ENCODE results near the gene RXYLT1. TPM values are rescaled to one million over a fixed set of nuclear protein-coding genes. Genes with fewer than 3 reads are reported as not detected.

The RXYLT1 gene
- total and polyA plus RNA-seq, 4 experiments from 2014 or later = 13.2 to 15.1 (median 14.8) TPM

- CTCF ChIA-PET (ENCODE audit: partially characterized antibody) = interaction anchor here (0.5 to 2.8 kb wide), 4 partner anchors 9 to 293 kb away, joined by 3 to 10 read pairs (median 4); no protein-coding TSS in a partner anchor
Observed at GRCh38 chr12:63814146-63814772, 34.5 kb downstream of the RXYLT1 start.

GRCh38 chr12:63815482-63815852 is 35.8 kb downstream of the RXYLT1 start:
- Mint-ChIP-seq H3K27me3 (peaks cover 3 to 12% of the 10 kb centered on the region in 2 donors), H3K36me3 (no peaks in the 10 kb centered on the region), H3K9me3 (peaks cover 0 to 13% (median 8%) of the 10 kb centered on the region in 8 donors), H3K4me1 (peaks cover 6 to 12% (median 10%) of the 10 kb centered on the region in 4 donors), H3K4me3 (peak overlapping the region in 3 of 8 donors; percentile 3 to 73 (median 53)), H3K27ac (peak overlapping the region in 3 of 7 donors; percentile 15 to 78 (median 51))
- ChIA-PET CTCF (ENCODE audit: partially characterized antibody) (interaction anchor here (0.7 to 2.8 kb wide), 2 partner anchors 14 to 441 kb away, joined by 5 to 10 read pairs; no protein-coding TSS in a partner anchor), POLR2A (ENCODE audit: partially characterized antibody) (no interaction called here)
- intact Hi-C loops (cut with micrococcal nuclease) = no loop called here
- DNase-seq = no peak
- H3K36me3 ChIP-seq (ENCODE audit: insufficient read depth, low read length) = no peaks in the 10 kb centered on the region
- no peak overlapping the region for H3K27ac ChIP-seq (ENCODE audit: low read depth, low read length)
- H3K9me3 ChIP-seq (ENCODE audit: control insufficient read depth in 1 of 2, low read length in 2 of 2) = no peaks in the 10 kb centered on the region
- no peaks in the 10 kb centered on the region for H3K27me3 ChIP-seq (ENCODE audit: insufficient read depth, low read length)
- no peak overlapping the region for H3K4me3 ChIP-seq (ENCODE audit: low read length in 2 of 2)
- H3K4me1 ChIP-seq (ENCODE audit: insufficient read depth, low read length) = peaks cover 21% of the 10 kb centered on the region

More at GRCh38 chr12:63814146-63814772, 34.5 kb downstream of the RXYLT1 start:
- Mint-ChIP-seq H3K4me1 (peaks cover 6 to 12% (median 10%) of the 10 kb centered on the region in 4 donors), H3K27ac (peak overlapping the region; percentile 42 to 92 (median 84)), H3K9me3 (peaks cover 0 to 9% (median 5%) of the 10 kb centered on the region in 8 donors), H3K4me3 (peak overlapping the region; percentile 15 to 76 (median 58)), H3K36me3 (no peaks in the 10 kb centered on the region), H3K27me3 (peaks cover 0 to 9% of the 10 kb centered on the region in 2 donors)
- H3K27me3 ChIP-seq (ENCODE audit: insufficient read depth, low read length) = no peaks in the 10 kb centered on the region
- H3K36me3 ChIP-seq (ENCODE audit: insufficient read depth, low read length) = no peaks in the 10 kb centered on the region
- no peaks in the 10 kb centered on the region for H3K9me3 ChIP-seq (ENCODE audit: control insufficient read depth in 1 of 2, low read length in 2 of 2)
- peak overlapping the region; percentile 43 for H3K27ac ChIP-seq (ENCODE audit: low read depth, low read length)
- no peak for DNase-seq
- H3K4me3 ChIP-seq (ENCODE audit: low read length in 2 of 2) = no peak overlapping the region
- intact Hi-C loops (cut with micrococcal nuclease) = no loop called here
- peaks cover 21% of the 10 kb centered on the region for H3K4me1 ChIP-seq (ENCODE audit: insufficient read depth, low read length)
- POLR2A ChIA-PET (ENCODE audit: partially characterized antibody) = interaction anchor here (0.6 kb wide), 1 partner anchor 13 kb away, joined by 3 read pairs; no protein-coding TSS in a partner anchor

- peaks cover 21% of the 10 kb centered on the region for H3K4me1 ChIP-seq (ENCODE audit: insufficient read depth, low read length)
- H3K4me3 Mint-ChIP-seq = peak overlapping the region in 1 of 8 donors; percentile 3
- peaks cover 0 to 13% (median 8%) of the 10 kb centered on the region in 8 donors for H3K9me3 Mint-ChIP-seq
- no peak for DNase-seq
- no peak overlapping the region for H3K27ac ChIP-seq (ENCODE audit: low read depth, low read length)
- no peak overlapping the region for H3K27ac Mint-ChIP-seq
- no peaks in the 10 kb centered on the region for H3K36me3 ChIP-seq (ENCODE audit: insufficient read depth, low read length)
- no peaks in the 10 kb centered on the region for H3K36me3 Mint-ChIP-seq
- H3K4me3 ChIP-seq (ENCODE audit: low read length in 2 of 2) = no peak overlapping the region
- ChIA-PET CTCF (ENCODE audit: partially characterized antibody) (interaction anchor here (0.9 to 2.8 kb wide), 2 partner anchors 10 to 15 kb away, joined by 3 to 10 read pairs; no protein-coding TSS in a partner anchor), POLR2A (ENCODE audit: partially characterized antibody) (no interaction called here)
- H3K4me1 Mint-ChIP-seq = peaks cover 6 to 12% (median 10%) of the 10 kb centered on the region in 4 donors
- H3K9me3 ChIP-seq (ENCODE audit: control insufficient read depth in 1 of 2, low read length in 2 of 2) = no peaks in the 10 kb centered on the region
- no peaks in the 10 kb centered on the region for H3K27me3 ChIP-seq (ENCODE audit: insufficient read depth, low read length)
- H3K27me3 Mint-ChIP-seq = peaks cover 3 to 12% of the 10 kb centered on the region in 2 donors
- intact Hi-C loops (cut with micrococcal nuclease) = no loop called here
Observed at GRCh38 chr12:63816031-63816430, 36.3 kb downstream of the RXYLT1 start.

GRCh38 chr12:63820427-63820826 is 40.7 kb downstream of the RXYLT1 start:
- peaks cover 7 to 24% of the 10 kb centered on the region in 2 donors for H3K27me3 Mint-ChIP-seq
- H3K4me1 Mint-ChIP-seq = peaks cover 4 to 11% (median 6%) of the 10 kb centered on the region in 4 donors
- H3K27me3 ChIP-seq (ENCODE audit: insufficient read depth, low read length) = no peaks in the 10 kb centered on the region
- no peak overlapping the region for H3K4me3 ChIP-seq (ENCODE audit: low read length in 2 of 2)
- CTCF ChIA-PET (ENCODE audit: partially characterized antibody) = no interaction called here
- peaks cover 0 to 13% (median 8%) of the 10 kb centered on the region in 8 donors for H3K9me3 Mint-ChIP-seq
- no peaks in the 10 kb centered on the region for H3K9me3 ChIP-seq (ENCODE audit: control insufficient read depth in 1 of 2, low read length in 2 of 2)
- H3K27ac ChIP-seq (ENCODE audit: low read depth, low read length) = no peak overlapping the region
- H3K4me3 Mint-ChIP-seq = no peak overlapping the region
- no peaks in the 10 kb centered on the region for H3K36me3 ChIP-seq (ENCODE audit: insufficient read depth, low read length)
- H3K4me1 ChIP-seq (ENCODE audit: insufficient read depth, low read length) = peaks cover 6% of the 10 kb centered on the region
- POLR2A ChIA-PET (ENCODE audit: partially characterized antibody) = no interaction called here
- no peaks in the 10 kb centered on the region for H3K36me3 Mint-ChIP-seq
- H3K27ac Mint-ChIP-seq = no peak overlapping the region
- DNase-seq = no peak
- intact Hi-C loops (cut with micrococcal nuclease) = no loop called here

GRCh38 chr12:63821781-63822251 is 42.1 kb downstream of the RXYLT1 start:
- peaks cover 8 to 23% of the 10 kb centered on the region in 2 donors for H3K27me3 Mint-ChIP-seq
- H3K4me3 Mint-ChIP-seq = peak overlapping the region; percentile 57 to 80 (median 72)
- peaks cover 0 to 6% (median 3%) of the 10 kb centered on the region in 4 donors for H3K4me1 Mint-ChIP-seq
- H3K9me3 Mint-ChIP-seq = peaks cover 0 to 13% (median 8%) of the 10 kb centered on the region in 8 donors
- H3K27me3 ChIP-seq (ENCODE audit: insufficient read depth, low read length) = no peaks in the 10 kb centered on the region
- no peaks in the 10 kb centered on the region for H3K36me3 ChIP-seq (ENCODE audit: insufficient read depth, low read length)
- no peaks in the 10 kb centered on the region for H3K4me1 ChIP-seq (ENCODE audit: insufficient read depth, low read length)
- no peaks in the 10 kb centered on the region for H3K9me3 ChIP-seq (ENCODE audit: control insufficient read depth in 1 of 2, low read length in 2 of 2)
- peak overlapping the region in 1 of 7 donors; percentile 66 for H3K27ac Mint-ChIP-seq
- ChIA-PET CTCF (ENCODE audit: partially characterized antibody) (no interaction called here), POLR2A (ENCODE audit: partially characterized antibody) (no interaction called here)
- no peak overlapping the region for H3K27ac ChIP-seq (ENCODE audit: low read depth, low read length)
- H3K36me3 Mint-ChIP-seq = no peaks in the 10 kb centered on the region
- DNase-seq = peak in 1 of 5 donors; percentile 4
- intact Hi-C loops (cut with micrococcal nuclease) = no loop called here
- H3K4me3 ChIP-seq (ENCODE audit: low read length in 2 of 2) = peak overlapping the region in 1 of 2 donors; percentile 5

- Mint-ChIP-seq H3K4me1 (peaks cover 0 to 6% (median 3%) of the 10 kb centered on the region in 4 donors), H3K9me3 (peaks cover 0 to 13% (median 8%) of the 10 kb centered on the region in 8 donors), H3K36me3 (no peaks in the 10 kb centered on the region), H3K4me3 (peak overlapping the region in 2 of 8 donors; percentile 66 to 80), H3K27me3 (peaks cover 8 to 19% of the 10 kb centered on the region in 2 donors), H3K27ac (no peak overlapping the region)
- Histone ChIP-seq H3K4me3 (ENCODE audit: low read length in 2 of 2) (no peak overlapping the region), H3K27ac (ENCODE audit: low read depth, low read length) (no peak overlapping the region), H3K36me3 (ENCODE audit: insufficient read depth, low read length) (no peaks in the 10 kb centered on the region), H3K9me3 (ENCODE audit: control insufficient read depth in 1 of 2, low read length in 2 of 2) (no peaks in the 10 kb centered on the region), H3K4me1 (ENCODE audit: insufficient read depth, low read length) (no peaks in the 10 kb centered on the region), H3K27me3 (ENCODE audit: insufficient read depth, low read length) (no peaks in the 10 kb centered on the region)
- intact Hi-C loops (cut with micrococcal nuclease) = no loop called here
- ChIA-PET POLR2A (ENCODE audit: partially characterized antibody) (no interaction called here), CTCF (ENCODE audit: partially characterized antibody) (interaction anchor here (1.3 to 1.4 kb wide), 2 partner anchors 10 to 22 kb away, joined by 3 to 6 read pairs; partner anchors contain the start of gene SRGAP1)
- DNase-seq = no peak
Observed at GRCh38 chr12:63822352-63822751, 42.6 kb downstream of the RXYLT1 start.

- intact Hi-C loops (cut with micrococcal nuclease) = no loop called here
- Mint-ChIP-seq H3K4me1 (peaks cover 0 to 6% (median 3%) of the 10 kb centered on the region in 4 donors), H3K36me3 (no peaks in the 10 kb centered on the region), H3K4me3 (no peak overlapping the region), H3K9me3 (peaks cover 0 to 13% (median 8%) of the 10 kb centered on the region in 8 donors), H3K27ac (no peak overlapping the region), H3K27me3 (peaks cover 8 to 18% of the 10 kb centered on the region in 2 donors)
- Histone ChIP-seq H3K4me3 (ENCODE audit: low read length in 2 of 2) (no peak overlapping the region), H3K27me3 (ENCODE audit: insufficient read depth, low read length) (no peaks in the 10 kb centered on the region), H3K36me3 (ENCODE audit: insufficient read depth, low read length) (no peaks in the 10 kb centered on the region), H3K4me1 (ENCODE audit: insufficient read depth, low read length) (no peaks in the 10 kb centered on the region), H3K27ac (ENCODE audit: low read depth, low read length) (no peak overlapping the region), H3K9me3 (ENCODE audit: control insufficient read depth in 1 of 2, low read length in 2 of 2) (no peaks in the 10 kb centered on the region)
- no peak for DNase-seq
- ChIA-PET CTCF (ENCODE audit: partially characterized antibody) (interaction anchor here (1.3 to 1.5 kb wide), 3 partner anchors 10 to 50 kb away, joined by 3 to 6 read pairs (median 3); partner anchors contain the start of gene SRGAP1), POLR2A (ENCODE audit: partially characterized antibody) (no interaction called here)
Observed at GRCh38 chr12:63823040-63823439, 43.3 kb downstream of the RXYLT1 start.

Measured in CD4-positive, alpha-beta memory T cell (primary cell).